Mucosa of rectum (tissue), 2 donors: Measurements from ENCODE around the gene RNF187.

Experiments
- H3K27ac ChIP-seq, 2 donors: one replicate each; pipeline ENCODE4 v1.7.0; 2013; ENCODE audit warnings: inconsistent platforms in 2 of 2, low read depth in 2 of 2, low read length in 2 of 2
- H3K27me3 ChIP-seq, 2 donors: one replicate each; pipeline ENCODE4 v1.7.0; 2013; ENCODE audit warnings: low read length in 2 of 2; ENCODE audit not compliant: control insufficient read depth in 2 of 2, insufficient read depth in 2 of 2
- H3K36me3 ChIP-seq, 2 donors: one replicate each; pipeline ENCODE4 v1.7.0; 2013; ENCODE audit warnings: low read length in 2 of 2; ENCODE audit not compliant: control insufficient read depth in 2 of 2, insufficient read depth in 2 of 2
- H3K4me1 ChIP-seq, 2 donors: one replicate each; pipeline ENCODE4 v1.7.0; 2013; ENCODE audit warnings: low read length in 2 of 2, mild to moderate bottlenecking in 1 of 2; ENCODE audit not compliant: control insufficient read depth in 2 of 2, insufficient read depth in 2 of 2
- H3K4me3 ChIP-seq, 2 donors: one replicate each; pipeline ENCODE4 v1.7.0; 2013; ENCODE audit warnings: low read length in 2 of 2
- H3K9ac ChIP-seq, 2 donors: one replicate each; pipeline ENCODE4 v1.7.0; 2013; ENCODE audit warnings: low read length in 2 of 2, low read depth in 1 of 2, mild to moderate bottlenecking in 1 of 2
- H3K9me3 ChIP-seq, 2 donors: one replicate each; pipeline ENCODE4 v1.7.0; 2013; ENCODE audit warnings: low read length in 2 of 2; ENCODE audit not compliant: control insufficient read depth in 2 of 2
- donor health status: healthy.
- donor health status: Normal muscosa, but diverticular disease.

RNF187 gene

DNA sequence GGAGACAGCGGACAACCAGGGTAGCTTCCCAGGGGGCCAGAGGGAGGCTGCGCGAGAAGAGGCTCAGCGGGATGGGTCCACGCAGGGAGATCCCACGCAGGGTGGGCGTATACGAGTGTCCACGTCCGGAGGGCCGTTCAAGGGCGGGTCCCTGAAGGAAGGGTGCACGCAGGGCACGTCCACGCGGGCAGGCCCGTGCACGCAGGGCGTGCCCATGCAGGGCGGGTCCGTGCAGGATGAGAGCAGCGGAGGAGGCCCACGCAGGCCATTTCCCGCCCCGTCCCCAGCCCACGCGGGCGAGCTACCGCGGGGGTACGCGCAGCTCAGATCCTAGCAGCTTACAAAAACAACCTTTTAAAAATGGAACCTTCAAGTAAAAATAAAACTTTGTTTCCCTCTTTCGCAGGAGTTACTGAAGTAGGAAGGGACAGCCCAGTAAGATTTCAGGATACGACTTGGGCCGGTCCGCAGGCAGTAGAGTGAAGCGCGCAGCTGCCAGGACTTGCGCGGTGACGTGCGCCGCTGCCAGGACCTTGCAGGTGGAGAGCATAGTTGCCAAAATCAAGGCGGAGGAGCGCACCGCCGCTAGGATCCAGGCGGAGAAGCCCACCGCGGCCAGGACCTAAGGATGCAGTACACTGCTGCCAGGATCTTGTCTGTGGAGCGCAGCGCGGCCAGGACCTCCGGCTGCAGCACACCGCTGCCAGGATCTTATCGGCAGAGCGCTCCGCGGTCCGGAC, 416 bp upstream of the RNF187 start:
- H3K27ac ChIP-seq = peak overlapping the region; percentile 96 to 100
- peak overlapping the region; percentile 80 to 98 for H3K9ac ChIP-seq
- no peaks in the 10 kb centered on the region for H3K27me3 ChIP-seq
- H3K36me3 ChIP-seq = peaks cover 12 to 16% of the 10 kb centered on the region in 2 donors
- peak overlapping the region; percentile 95 for H3K4me3 ChIP-seq
- peaks cover 9 to 16% of the 10 kb centered on the region in 2 donors for H3K4me1 ChIP-seq
- no peaks in the 10 kb centered on the region for H3K9me3 ChIP-seq

DNA sequence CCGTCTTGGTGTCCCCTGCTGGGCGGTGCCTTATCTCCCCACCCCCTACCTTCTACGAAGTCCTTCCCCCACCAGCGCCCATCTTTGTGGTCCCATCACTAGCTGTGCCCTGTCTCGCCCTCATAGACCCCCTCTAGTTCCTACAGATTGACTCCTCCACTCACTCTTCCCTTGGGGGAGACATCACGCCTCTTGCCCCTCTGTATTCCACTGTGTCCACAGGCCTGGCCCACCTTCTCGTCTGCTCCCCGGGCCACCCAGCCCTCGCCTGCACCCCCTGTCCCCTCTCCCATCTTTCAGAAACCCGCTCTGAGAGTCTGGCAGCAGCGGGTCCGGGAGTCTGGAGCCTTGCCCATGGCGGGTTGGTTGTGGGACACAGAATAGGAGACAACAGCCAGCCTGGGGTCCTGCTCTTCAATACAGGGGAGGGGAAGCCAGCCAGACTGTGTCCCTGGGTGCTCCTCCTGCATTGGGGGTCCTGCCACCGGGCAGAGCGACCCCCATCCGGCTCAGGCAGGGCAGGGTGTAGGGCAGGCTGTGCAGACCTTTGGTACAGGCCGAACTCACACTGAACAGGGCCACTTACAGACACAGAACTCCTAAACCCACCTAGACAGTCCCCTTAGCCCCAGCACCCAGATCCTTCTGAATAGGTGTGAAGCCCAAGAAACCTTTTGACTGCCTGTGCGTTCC, 1.1 kb downstream of the RNF187 start:
- Histone ChIP-seq H3K4me1 (peaks cover 9 to 16% of the 10 kb centered on the region in 2 donors), H3K27me3 (no peaks in the 10 kb centered on the region), H3K36me3 (peaks cover 19 to 22% of the 10 kb centered on the region in 2 donors), H3K27ac (peak overlapping the region in 1 of 2 donors; percentile 100), H3K4me3 (peak overlapping the region; percentile 95), H3K9ac (peak overlapping the region; percentile 80 to 98), H3K9me3 (no peaks in the 10 kb centered on the region)

GRCh38 chr1:228488818-228489674, 1.9 kb downstream of the RNF187 start:
- no peaks in the 10 kb centered on the region for H3K9me3 ChIP-seq
- H3K27me3 ChIP-seq = no peaks in the 10 kb centered on the region
- peaks cover 9 to 16% of the 10 kb centered on the region in 2 donors for H3K4me1 ChIP-seq
- H3K36me3 ChIP-seq = peaks cover 26 to 30% of the 10 kb centered on the region in 2 donors
- peak overlapping the region; percentile 95 for H3K4me3 ChIP-seq
- H3K9ac ChIP-seq = no peak overlapping the region
- H3K27ac ChIP-seq = no peak overlapping the region

DNA sequence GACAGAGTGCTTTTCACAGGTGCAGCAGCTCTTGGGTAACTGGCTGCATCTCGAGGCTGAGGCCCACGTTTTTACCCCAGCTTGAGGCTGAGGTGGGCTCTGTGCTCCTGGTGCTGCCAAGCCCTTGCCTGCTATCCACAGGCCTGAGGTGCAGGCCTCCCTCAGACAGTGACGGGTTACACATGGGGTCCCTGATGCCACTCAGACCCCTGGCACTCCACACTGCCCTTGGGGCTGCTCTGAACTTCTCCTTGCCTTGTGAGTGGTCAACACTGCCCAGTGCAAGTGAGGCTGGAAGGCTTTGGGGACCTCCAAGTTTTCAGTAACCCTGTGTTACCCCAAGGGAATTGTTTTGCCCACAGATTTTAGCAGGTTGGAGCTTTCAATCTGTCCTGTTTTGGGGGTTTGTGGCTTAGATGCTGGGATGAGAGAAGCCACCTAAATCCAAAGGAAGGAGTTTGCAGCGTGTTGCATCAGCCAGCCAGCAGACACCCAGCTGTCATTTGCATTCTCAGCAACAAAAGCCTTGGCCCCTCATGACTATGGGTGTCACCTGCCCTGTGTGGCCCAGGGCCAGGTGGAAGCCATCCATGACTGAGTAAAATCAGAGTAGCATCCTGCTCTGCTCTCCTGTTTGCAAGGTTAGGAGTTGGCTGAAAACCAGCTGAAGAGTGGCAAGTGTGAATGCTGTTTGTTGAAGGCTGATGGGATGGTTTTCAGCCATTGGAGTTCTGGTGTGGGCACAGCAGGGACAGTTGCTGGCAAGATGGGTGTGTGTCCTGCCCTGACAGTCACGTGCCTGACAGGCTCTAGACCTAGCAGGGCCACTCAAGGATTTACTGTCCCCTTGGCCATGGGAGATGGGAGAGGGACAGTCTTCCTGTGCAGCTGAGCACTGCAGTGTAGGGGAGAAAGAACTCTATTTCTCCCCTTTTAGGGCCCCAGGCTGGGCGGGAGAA, 3.2 kb downstream of the RNF187 start:
- peak overlapping the region in 1 of 2 donors; percentile 17 for H3K9ac ChIP-seq
- no peak overlapping the region for H3K27ac ChIP-seq
- peaks cover 9 to 16% of the 10 kb centered on the region in 2 donors for H3K4me1 ChIP-seq

GRCh38 chr1:228493141-228494043, 6.2 kb downstream of the RNF187 start:
- no peaks in the 10 kb centered on the region for H3K9me3 ChIP-seq
- no peak overlapping the region for H3K9ac ChIP-seq
- H3K4me1 ChIP-seq = peaks cover 4 to 11% of the 10 kb centered on the region in 2 donors
- peaks cover 31 to 48% of the 10 kb centered on the region in 2 donors for H3K36me3 ChIP-seq
- no peaks in the 10 kb centered on the region for H3K27me3 ChIP-seq
- no peak overlapping the region for H3K4me3 ChIP-seq
- H3K27ac ChIP-seq = no peak overlapping the region

More for the DNA sequence above, 3.2 kb downstream of the RNF187 start:
- H3K27me3 ChIP-seq = no peaks in the 10 kb centered on the region
- H3K4me3 ChIP-seq = no peak overlapping the region
- H3K36me3 ChIP-seq = peaks cover 31 to 43% of the 10 kb centered on the region in 2 donors
- H3K9me3 ChIP-seq = no peaks in the 10 kb centered on the region

DNA sequence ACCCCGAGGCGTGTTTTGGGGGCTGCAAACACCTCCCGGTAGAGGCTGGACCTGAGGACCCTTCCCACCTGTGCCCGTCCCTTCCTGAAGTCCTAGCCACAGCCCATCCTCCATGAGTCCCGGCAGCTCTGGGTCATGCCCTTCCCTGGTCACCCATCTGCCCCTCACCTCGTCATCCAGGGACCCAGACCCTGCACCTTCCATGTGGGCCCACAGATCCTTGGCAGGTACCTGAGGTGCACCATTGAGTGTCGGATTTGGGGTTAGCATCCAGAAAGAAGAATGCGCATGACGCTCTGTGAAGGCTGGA, 6.8 kb downstream of the RNF187 start:
- Histone ChIP-seq H3K36me3 (peaks cover 31 to 48% of the 10 kb centered on the region in 2 donors), H3K27ac (no peak overlapping the region), H3K4me3 (no peak overlapping the region), H3K9ac (no peak overlapping the region), H3K4me1 (peaks cover 0 to 6% of the 10 kb centered on the region in 2 donors), H3K27me3 (no peaks in the 10 kb centered on the region), H3K9me3 (no peaks in the 10 kb centered on the region)

DNA sequence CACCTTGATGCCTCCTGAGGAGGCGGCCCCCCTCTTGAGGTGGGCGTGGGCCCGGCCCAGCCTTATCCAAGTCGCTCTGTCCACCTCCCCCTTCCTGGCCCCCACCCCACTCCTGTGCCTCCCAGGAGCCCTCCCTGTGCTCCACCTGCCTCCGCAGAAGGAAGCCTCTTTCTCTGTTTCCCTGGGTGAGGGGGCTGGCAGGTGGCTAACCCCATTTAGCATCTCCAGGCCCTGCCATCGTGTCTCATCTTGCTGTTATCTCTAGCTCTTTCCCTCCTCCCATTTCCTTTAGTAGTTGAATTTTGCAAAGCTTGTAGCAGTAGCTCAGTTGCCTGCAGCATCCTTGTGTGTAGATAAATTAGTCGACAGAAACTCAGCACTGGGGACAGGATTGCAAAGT, 7.2 kb downstream of the RNF187 start:
- Histone ChIP-seq H3K4me1 (peaks cover 0 to 6% of the 10 kb centered on the region in 2 donors), H3K9me3 (no peaks in the 10 kb centered on the region), H3K9ac (no peak overlapping the region), H3K27ac (no peak overlapping the region), H3K36me3 (peaks cover 31 to 47% of the 10 kb centered on the region in 2 donors), H3K27me3 (no peaks in the 10 kb centered on the region), H3K4me3 (no peak overlapping the region)

DNA sequence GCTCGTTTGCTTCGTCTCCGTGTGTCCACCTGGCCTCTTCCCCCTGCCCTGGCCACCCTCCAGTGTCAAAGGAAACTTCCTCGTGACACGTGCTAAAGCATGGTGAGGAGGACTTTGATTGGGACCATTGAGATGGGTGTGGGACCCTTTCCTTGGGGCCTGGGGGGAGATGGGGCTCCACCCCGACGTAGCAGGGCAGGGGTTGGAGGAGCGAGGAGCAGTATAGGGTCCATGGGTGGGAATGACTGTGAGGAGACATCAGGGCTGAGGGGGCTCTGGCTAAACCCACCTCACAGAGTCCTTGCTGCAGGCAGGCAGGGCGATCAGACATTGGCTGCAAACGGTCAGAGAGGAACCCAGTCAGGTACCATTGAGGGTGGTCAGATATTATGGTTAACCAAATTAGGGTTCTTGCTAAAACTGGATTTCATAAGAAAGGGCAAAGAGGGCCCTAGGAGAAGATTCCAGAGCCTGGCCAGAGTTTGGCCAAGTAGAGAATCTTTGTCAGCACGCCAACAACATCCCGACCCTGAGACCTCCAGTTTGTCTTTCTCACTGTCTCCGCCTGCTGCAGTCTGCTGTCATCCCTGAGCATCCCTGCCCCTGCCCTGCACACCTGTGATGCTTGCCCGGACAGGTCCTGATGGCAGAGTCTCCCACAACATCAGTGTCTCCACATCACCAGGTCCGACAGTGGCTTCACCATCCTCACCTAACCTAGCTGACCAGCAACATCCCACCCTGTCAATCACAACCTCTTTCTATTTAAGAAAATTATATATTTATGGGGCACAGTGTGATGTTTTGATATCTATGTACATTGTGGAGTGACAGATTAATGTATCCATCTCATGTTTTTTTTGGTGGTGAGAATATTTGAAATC, 8.0 kb downstream of the RNF187 start:
- Histone ChIP-seq H3K4me3 (no peak overlapping the region), H3K9ac (no peak overlapping the region), H3K9me3 (no peaks in the 10 kb centered on the region), H3K27me3 (no peaks in the 10 kb centered on the region), H3K4me1 (peaks cover 0 to 3% of the 10 kb centered on the region in 2 donors), H3K27ac (no peak overlapping the region), H3K36me3 (peaks cover 28 to 40% of the 10 kb centered on the region in 2 donors)
